Activated naive CD4-positive, alpha-beta T cell treated with Interleukin-2 at 50 U/mL for 16 hours (primary cell): ENCODE measurements around the gene RSBN1L.
"Not testable (repeated sequence)": the region's sequence is repeated elsewhere in the genome, so short reads cannot be mapped to it uniquely, and the experiment has no call there.

Experiments
- DNase-seq: peaks from one replicate; pipeline ENCODE4 v3.0.0-alpha.2; 2020

The RSBN1L gene

GRCh38 chr7:77778535-77778934 is 82.3 kb downstream of the RSBN1L start:
- DNase-seq = no peak

- no peak for DNase-seq
These were observed 86.1 kb downstream of the RSBN1L start for GRCh38 chr7:77782383-77782782.

GRCh38 chr7:77783111-77783510 is 86.9 kb downstream of the RSBN1L start:
- no peak for DNase-seq

- DNase-seq = no peak
These were observed 87.3 kb downstream of the RSBN1L start for GRCh38 chr7:77783545-77783944.

- not testable (repeated sequence) for DNase-seq
These were observed 88.2 kb downstream of the RSBN1L start for GRCh38 chr7:77784426-77784825.

- no peak for DNase-seq
These were observed 89.8 kb downstream of the RSBN1L start for GRCh38 chr7:77786018-77786417.

- DNase-seq = no peak
These were observed 90.5 kb downstream of the RSBN1L start for GRCh38 chr7:77786741-77787140.

- no peak for DNase-seq
These were observed 92.2 kb downstream of the RSBN1L start for GRCh38 chr7:77788327-77788902.

GRCh38 chr7:77791336-77791735 is 95.1 kb downstream of the RSBN1L start:
- no peak for DNase-seq

- DNase-seq = no peak
These were observed 95.7 kb downstream of the RSBN1L start for GRCh38 chr7:77791956-77792355.

- no peak for DNase-seq
These were observed 97.7 kb downstream of the RSBN1L start for GRCh38 chr7:77794000-77794399.

GRCh38 chr7:77796109-77796508 is 99.8 kb downstream of the RSBN1L start:
- no peak for DNase-seq

GRCh38 chr7:77796960-77797359 is 100.7 kb downstream of the RSBN1L start:
- no peak for DNase-seq

- DNase-seq = no peak
These were observed 101.6 kb downstream of the RSBN1L start for GRCh38 chr7:77797734-77798393.

GRCh38 chr7:77798394-77799077 is 102.3 kb downstream of the RSBN1L start, which contains the start of the genes PHTF2 and TMEM60:
Gene PHTF2, plus strand, starts transcription at chr7:77798773.
Gene TMEM60, minus strand, starts transcription at chr7:77798434. Its CDS starts 4,061 bp downstream, at chr7:77794373.
- DNase-seq = peak; percentile 95

GRCh38 chr7:77799078-77799964 is 103.1 kb downstream of the RSBN1L start:
- peak; percentile 28 for DNase-seq

GRCh38 chr7:77800158-77800557 is 103.9 kb downstream of the RSBN1L start:
- DNase-seq = peak; percentile 28

- DNase-seq = no peak
These were observed 104.5 kb downstream of the RSBN1L start for GRCh38 chr7:77800730-77801129.

- DNase-seq = no peak
These were observed 106.5 kb downstream of the RSBN1L start for GRCh38 chr7:77802557-77803405.

- DNase-seq = no peak
These were observed 110.2 kb downstream of the RSBN1L start for GRCh38 chr7:77806425-77806824.

GRCh38 chr7:77808517-77808916 is 112.3 kb downstream of the RSBN1L start:
- no peak for DNase-seq
